SU-DHL-6 (cell line): Measurements from ENCODE around the gene BPIFB2.

Experiments
- H2AFZ ChIP-seq: fragments of 200-600 bp; sonication (generic); 2 replicates; pipeline ENCODE4 v1.6.1; 2014; ENCODE audit warnings: low read depth, mild to moderate bottlenecking, moderate library complexity, mixed read lengths, antibody characterized with exemption, low read length; ENCODE audit not compliant: severe bottlenecking
- H3F3A ChIP-seq: fragments of 200-600 bp; shearing (Covaris generic); 2 replicates; pipeline ENCODE4 v1.6.0; 2016; ENCODE audit warnings: antibody characterized with exemption, mild to moderate bottlenecking; ENCODE audit not compliant: insufficient read depth
- H3K27ac ChIP-seq: fragments of 200-600 bp; sonication (generic); 2 replicates; pipeline ENCODE4 v1.5.1; 2016; ENCODE audit warnings: low read depth, mild to moderate bottlenecking, low read length, moderate library complexity, mixed read lengths
- H3K27me3 ChIP-seq: fragments of 200-600 bp; sonication (generic), shearing (Covaris generic); 2 replicates; pipeline ENCODE4 v1.6.0; 2014; ENCODE audit warnings: mild to moderate bottlenecking, low read length
- H3K36me3 ChIP-seq: fragments of 200-600 bp; sonication (generic); 2 replicates; pipeline ENCODE4 v1.6.1; 2014; ENCODE audit warnings: mild to moderate bottlenecking, low read length, mixed read lengths
- H3K4me2 ChIP-seq: fragments of 300-600, 200-600 bp; shearing (Covaris generic), sonication (generic); 2 replicates; pipeline ENCODE4 v1.6.0; 2014; ENCODE audit warnings: low read length, low read depth, mild to moderate bottlenecking; ENCODE audit not compliant: poor library complexity, severe bottlenecking
- H3K4me3 ChIP-seq: fragments of 200-600 bp; sonication (generic); 2 replicates; pipeline ENCODE4 v1.5.1; 2014; ENCODE audit warnings: antibody characterized with exemption, low read length, mild to moderate bottlenecking, mixed read lengths; ENCODE audit not compliant: insufficient read depth, poor library complexity, severe bottlenecking
- H3K79me2 ChIP-seq: fragments of 200-600 bp; sonication (generic); 2 replicates; pipeline ENCODE4 v1.6.1; 2014; ENCODE audit warnings: mild to moderate bottlenecking, low read length, moderate library complexity; ENCODE audit not compliant: insufficient read depth
- H3K9ac ChIP-seq: fragments of 200-600 bp; sonication (generic); 2 replicates; pipeline ENCODE4 v1.7.0; 2014; ENCODE audit warnings: mild to moderate bottlenecking, low read length
- H3K9me2 ChIP-seq: fragments of 200-600 bp; sonication (generic); replicated peaks from 2 replicates; pipeline ENCODE4 v1.6.1; 2014; ENCODE audit warnings: low read length; ENCODE audit not compliant: insufficient read depth
- H3K9me3 ChIP-seq: fragments of 200-600 bp; sonication (generic); 2 replicates; pipeline ENCODE4 v1.6.1; 2014; ENCODE audit warnings: low read length, mixed read lengths; ENCODE audit not compliant: insufficient read depth
- H4K20me1 ChIP-seq: fragments of 200-600 bp; sonication (generic); 2 replicates; pipeline ENCODE4 v1.6.1; 2014; ENCODE audit warnings: low read depth, mild to moderate bottlenecking, antibody characterized with exemption, low read length, moderate library complexity, mixed read lengths
- CTCF ChIP-seq: fragments of 200-600 bp; sonication (generic); IDR thresholded peaks from one replicate; pipeline ENCODE4 v1.5.1; 2017; ENCODE audit warnings: antibody characterized with exemption, mild to moderate bottlenecking, low read length, moderate library complexity; ENCODE audit not compliant: insufficient read depth, poor library complexity, severe bottlenecking
- EZH2phosphoT487 ChIP-seq: fragments of 200-600 bp; sonication (generic), shearing (Covaris generic); conservative IDR thresholded peaks from 2 replicates; pipeline ENCODE4 v1.6.1; 2018; ENCODE audit warnings: mild to moderate bottlenecking, antibody characterized with exemption, low read length, moderate library complexity, mixed read lengths

BPIFB2 gene

GRCh38 chr20:33054791-33055190, 47.3 kb downstream of the BPIFB2 start:
- H3K9me2 ChIP-seq = no peaks in the 10 kb centered on the region
- TF ChIP-seq CTCF (no peak), EZH2phosphoT487 (no peak)
- no peak overlapping the region for H3K27ac ChIP-seq
- no peaks in the 10 kb centered on the region for H3K79me2 ChIP-seq
- H3K27me3 ChIP-seq = no peaks in the 10 kb centered on the region
- no peak overlapping the region for H3K4me2 ChIP-seq
- no peaks in the 10 kb centered on the region for H4K20me1 ChIP-seq
- H3K9ac ChIP-seq = no peak overlapping the region
- no peak overlapping the region for H2AFZ ChIP-seq
- H3K9me3 ChIP-seq = no peaks in the 10 kb centered on the region
- H3F3A ChIP-seq = no peaks in the 10 kb centered on the region
- no peaks in the 10 kb centered on the region for H3K36me3 ChIP-seq
- H3K4me3 ChIP-seq = no peak overlapping the region

- Histone ChIP-seq H2AFZ (no peak overlapping the region), H3K27me3 (no peaks in the 10 kb centered on the region), H3K9ac (no peak overlapping the region), H4K20me1 (no peaks in the 10 kb centered on the region), H3K36me3 (no peaks in the 10 kb centered on the region), H3K9me3 (no peaks in the 10 kb centered on the region), H3K79me2 (no peaks in the 10 kb centered on the region), H3K4me2 (no peak overlapping the region), H3K4me3 (no peak overlapping the region), H3K27ac (no peak overlapping the region), H3F3A (no peaks in the 10 kb centered on the region), H3K9me2 (no peaks in the 10 kb centered on the region)
- TF ChIP-seq EZH2phosphoT487 = no peak
- no peak for TF ChIP-seq CTCF
These were observed 51.6 kb downstream of the BPIFB2 start for GRCh38 chr20:33059136-33059535.

GRCh38 chr20:33059741-33060390, 52.4 kb downstream of the BPIFB2 start:
- Histone ChIP-seq H3K79me2 (no peaks in the 10 kb centered on the region), H2AFZ (no peak overlapping the region), H3K9ac (no peak overlapping the region), H3K36me3 (no peaks in the 10 kb centered on the region), H3K4me2 (no peak overlapping the region), H3F3A (no peaks in the 10 kb centered on the region), H3K4me3 (no peak overlapping the region), H3K9me3 (no peaks in the 10 kb centered on the region), H3K9me2 (no peaks in the 10 kb centered on the region), H3K27me3 (no peaks in the 10 kb centered on the region), H3K27ac (no peak overlapping the region), H4K20me1 (no peaks in the 10 kb centered on the region)
- TF ChIP-seq EZH2phosphoT487 (no peak), CTCF (no peak)
